Stimulated activated CD8-positive, alpha-beta memory T cell treated with anti-CD3 and anti-CD28 coated beads, Interleukin-7, amount 100 ng/mL, for 48 hours (primary cell): ENCODE measurements around the gene SUN3.

Source experiments
- DNase-seq, 2 donors: peaks; one replicate each; pipeline ENCODE4 v3.0.0-alpha.2; 2020; ENCODE audit warnings: low read depth in 1 of 2; ENCODE audit errors: extremely low read depth in 1 of 2

The SUN3 gene, protein sequence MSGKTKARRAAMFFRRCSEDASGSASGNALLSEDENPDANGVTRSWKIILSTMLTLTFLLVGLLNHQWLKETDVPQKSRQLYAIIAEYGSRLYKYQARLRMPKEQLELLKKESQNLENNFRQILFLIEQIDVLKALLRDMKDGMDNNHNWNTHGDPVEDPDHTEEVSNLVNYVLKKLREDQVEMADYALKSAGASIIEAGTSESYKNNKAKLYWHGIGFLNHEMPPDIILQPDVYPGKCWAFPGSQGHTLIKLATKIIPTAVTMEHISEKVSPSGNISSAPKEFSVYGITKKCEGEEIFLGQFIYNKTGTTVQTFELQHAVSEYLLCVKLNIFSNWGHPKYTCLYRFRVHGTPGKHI

DNA sequence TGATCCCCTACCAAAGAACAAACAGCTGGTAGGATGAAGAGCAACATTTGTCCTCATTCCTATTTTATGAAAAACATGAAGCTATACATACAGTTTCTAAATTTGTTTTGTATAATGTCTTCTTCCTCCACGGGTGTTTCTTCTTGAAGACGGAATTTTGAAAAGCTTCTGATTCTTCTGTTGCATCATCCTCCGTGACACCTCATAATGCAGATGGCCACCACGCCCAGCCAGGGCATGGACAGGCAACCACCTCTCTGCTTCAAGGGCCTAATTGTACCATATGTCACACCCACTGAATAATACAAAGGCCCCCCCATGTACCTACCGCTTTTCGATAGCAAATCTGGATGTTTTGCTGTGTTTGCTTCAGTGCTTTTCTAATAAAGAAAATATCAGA, at the start of gene SUN3:
SUN3 (minus strand) TSS at position 170 of the 400 bp plus-strand sequence; CDS start at position 1, 169 bp downstream.
- no peak for DNase-seq

DNA sequence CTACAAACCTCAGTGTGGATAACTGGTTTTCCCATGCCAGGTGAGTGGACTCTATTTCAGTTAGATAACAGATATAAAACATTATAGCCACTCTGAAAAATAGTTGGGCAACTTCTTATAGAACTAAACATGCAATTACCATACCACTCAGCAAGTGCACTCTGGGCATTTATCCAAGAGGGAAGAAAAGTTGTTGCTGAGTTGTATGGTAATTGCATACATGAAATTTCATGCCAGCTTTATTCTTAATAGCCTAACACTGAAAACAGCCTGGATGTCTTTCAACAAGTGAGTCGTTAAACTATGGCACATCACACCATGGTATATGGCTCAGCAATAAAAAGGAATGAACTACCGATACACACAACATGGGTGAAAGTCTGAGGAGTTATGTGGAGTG, 49.6 kb upstream of the SUN3 start:
- DNase-seq = no peak

DNA sequence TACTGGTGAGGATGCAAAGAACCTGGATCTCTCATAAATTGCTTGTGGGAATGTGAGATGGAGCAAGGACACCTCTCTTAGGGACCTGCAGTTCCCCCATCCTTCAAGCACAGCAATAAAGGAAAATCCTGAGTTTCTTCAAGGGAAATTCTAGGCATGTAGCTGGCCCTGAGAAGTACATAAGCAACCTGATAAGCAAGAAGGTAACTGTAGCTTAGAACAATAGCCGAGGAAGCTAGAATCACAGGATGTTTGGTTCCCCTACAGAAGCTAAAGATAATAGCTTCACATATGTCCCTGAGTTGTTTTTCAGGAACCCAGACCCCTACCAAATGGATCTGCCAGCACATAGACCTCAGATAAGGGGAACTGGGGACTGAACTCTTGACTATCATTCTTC, 48.5 kb upstream of the SUN3 start:
- no peak for DNase-seq

DNA sequence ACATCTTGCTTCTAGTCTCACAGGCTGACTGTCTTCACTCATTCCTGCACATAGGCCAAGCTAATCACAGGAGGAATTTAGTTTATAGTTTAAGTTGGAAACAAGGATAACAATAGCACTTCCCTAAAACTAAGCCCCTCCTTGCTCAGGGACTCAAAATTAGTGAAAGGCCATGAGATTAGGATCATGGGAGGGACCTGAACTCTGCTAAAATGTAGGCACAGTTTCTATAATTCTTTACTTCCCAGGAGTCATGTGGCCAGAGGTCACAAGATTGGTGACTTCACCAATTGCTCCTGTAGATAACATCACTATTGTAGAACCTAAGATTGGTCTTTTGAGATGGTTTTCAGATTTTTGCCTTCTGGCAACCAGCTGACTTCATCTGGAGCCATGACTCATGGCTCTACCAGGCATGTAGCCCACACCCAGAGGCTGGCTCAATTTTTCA, 45.3 kb upstream of the SUN3 start:
- no peak for DNase-seq

DNA sequence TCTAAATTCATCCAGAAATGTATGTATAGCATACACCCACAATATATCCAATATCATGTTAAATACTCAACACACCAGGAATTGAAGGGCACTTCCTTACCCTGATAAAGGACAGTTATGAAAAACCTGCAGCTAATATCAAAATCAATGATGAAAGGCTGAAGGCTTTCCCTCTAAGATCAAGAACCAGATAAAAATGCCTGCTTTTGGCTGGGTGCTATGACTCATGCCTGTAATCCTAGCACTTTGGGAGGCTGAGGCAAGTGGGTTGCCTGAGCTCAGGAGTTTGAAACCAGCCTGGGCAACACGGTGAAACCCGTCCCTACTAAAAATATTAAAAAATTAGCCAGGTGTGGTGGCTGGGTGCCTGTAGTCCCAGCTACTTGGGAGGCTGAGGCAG, 38.6 kb upstream of the SUN3 start:
- DNase-seq = no peak

DNA sequence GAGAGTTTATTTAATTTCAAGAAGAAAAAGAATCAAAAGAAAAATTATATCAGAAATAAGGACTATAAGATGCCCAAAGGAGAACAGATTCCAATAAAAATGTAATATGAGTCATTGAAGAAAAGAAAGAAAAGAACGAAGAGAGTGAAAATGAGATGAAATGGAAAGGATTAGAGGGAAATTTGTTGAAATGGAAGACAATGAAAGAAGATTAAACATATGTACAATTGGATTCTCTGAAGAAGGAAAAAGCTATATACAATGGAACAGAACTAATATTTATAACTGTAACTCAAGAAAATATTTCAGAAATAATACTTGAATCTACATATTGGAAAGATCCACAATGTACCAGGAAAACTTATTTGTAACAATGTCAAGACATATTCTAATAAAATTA, 35.1 kb upstream of the SUN3 start:
- DNase-seq = no peak

DNA sequence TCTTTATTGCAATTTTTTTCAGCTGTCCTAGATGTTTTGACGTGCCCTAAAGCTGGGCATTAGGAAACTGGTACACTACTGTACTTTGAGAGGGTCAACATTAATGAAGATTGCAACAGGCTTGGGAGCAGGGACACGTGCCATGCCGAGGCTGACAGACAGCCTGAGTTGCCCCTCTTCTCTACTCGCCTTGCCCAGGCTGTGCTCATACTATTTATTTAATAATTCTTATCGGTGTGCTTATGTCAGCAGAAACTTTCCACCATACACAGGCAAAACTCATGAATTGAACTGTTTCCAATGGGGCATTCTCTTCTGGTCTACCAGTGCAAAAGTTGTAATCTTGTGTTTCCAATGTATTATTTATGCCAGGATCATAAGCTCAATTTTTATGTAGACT, 30.8 kb upstream of the SUN3 start:
- no peak for DNase-seq

DNA sequence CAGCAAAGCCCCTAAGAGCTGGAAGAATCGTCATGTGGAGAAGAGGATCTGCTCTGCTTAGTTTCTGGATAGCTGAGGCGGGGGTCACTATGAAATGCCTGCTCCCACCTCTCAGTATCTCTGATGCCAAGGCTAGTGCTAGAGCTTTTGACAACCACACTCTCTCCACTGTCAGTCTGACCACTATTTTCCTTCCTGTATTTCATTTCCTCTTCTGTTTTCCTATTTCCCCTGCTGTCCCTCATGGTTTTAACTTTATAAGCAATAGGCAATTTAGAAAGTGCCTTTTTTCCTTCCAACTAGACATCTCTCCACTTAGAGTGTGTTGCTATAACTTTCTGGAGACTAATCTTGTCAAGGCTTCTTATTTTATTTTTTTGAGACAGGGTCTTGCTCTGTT, 30.1 kb upstream of the SUN3 start:
- no peak for DNase-seq

DNA sequence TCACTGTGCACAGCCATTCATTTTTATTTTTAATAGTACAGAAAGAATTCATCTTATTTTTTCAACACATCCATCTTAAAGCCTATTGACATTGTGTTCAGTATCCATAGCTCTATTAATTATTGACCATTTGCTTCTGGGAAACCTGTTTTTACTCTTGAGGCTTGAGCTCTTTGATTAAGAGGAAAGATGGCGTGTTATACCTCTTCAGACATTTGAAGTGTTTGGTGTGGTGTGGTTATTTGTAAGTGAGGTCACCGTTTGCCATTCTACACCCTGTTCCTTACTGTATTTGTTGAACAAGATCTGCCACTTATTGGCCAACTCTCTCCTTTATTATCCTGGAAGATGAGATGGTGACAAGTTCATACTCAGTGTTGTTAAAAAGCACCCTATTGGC, 24.8 kb upstream of the SUN3 start:
- no peak for DNase-seq

DNA sequence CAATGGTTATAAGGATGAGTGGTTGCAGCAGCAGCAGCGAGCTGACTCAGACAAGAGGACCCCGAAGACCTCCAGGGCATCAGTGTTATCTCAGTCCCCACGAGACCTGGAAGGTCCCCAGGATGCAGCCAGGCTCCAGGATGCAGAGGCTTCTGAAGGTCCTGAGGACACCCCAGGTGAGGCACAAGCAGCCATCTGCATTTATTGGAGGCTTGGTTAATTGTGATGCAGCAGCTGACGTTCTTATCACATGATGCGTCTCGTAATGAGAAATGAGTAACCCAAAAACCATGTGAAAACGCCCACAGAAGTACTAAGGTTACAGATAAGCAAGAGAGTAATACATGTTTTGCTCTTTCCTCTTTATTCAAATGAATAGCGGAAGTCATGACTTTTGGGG, 23.8 kb upstream of the SUN3 start:
- DNase-seq = no peak

DNA sequence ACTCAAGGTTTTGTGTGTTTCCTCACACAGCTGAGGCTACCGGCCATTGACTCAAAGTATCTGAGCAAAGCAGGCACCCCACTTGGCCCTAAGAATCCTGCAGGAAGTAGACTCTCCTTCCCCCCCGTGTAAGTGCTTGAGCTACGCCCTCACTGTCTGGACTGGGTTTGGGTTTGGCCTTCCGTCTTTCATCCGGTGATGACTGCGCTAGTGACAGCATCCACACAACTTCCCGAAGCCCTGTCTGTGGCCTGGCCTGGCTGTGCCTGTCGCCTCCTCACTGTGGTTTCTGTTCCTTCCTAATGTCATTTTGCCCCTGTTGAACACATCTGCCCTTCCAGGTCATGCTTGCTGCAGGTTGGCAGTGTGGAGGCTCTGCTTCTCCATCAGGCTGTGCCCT, 20.9 kb upstream of the SUN3 start:
- no peak for DNase-seq

DNA sequence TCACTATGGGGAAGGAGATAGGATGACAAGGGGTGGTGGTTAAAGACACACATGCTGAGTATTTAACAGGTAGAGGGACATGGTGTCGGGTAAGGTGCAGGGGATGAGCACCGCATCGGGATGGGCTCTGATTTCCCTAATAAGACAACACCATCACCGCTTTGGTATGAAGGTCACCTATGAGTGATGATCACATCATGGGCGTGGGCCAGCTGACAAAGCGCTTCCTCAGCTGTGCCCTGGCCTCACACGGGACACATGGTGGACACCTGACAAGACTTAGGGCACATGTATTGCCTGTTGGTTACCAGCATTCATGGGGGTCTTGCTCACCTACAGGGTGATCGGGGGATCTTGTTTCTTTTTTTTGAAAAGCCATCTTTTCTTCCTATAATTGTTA, 19.2 kb upstream of the SUN3 start:
- no peak for DNase-seq

DNA sequence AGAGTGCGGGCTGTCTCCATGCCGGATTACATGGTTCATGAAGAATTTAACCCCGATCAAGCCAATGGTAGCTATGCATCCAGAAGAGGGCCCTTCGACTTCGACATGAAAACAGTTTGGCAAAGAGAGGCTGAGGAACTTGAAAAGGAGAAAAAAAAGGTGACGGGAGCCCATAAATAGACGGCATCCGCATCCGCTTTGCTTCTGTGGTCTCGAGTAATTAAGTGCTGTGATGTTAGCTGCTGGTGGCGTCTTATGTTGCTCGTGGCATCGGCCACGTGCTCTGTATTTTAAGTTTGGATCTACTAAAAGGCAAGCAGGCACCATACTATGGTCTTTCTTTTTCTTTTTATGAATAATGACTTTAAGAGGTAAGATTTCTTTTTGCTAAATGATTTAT, 17.6 kb upstream of the SUN3 start:
- DNase-seq = no peak

DNA sequence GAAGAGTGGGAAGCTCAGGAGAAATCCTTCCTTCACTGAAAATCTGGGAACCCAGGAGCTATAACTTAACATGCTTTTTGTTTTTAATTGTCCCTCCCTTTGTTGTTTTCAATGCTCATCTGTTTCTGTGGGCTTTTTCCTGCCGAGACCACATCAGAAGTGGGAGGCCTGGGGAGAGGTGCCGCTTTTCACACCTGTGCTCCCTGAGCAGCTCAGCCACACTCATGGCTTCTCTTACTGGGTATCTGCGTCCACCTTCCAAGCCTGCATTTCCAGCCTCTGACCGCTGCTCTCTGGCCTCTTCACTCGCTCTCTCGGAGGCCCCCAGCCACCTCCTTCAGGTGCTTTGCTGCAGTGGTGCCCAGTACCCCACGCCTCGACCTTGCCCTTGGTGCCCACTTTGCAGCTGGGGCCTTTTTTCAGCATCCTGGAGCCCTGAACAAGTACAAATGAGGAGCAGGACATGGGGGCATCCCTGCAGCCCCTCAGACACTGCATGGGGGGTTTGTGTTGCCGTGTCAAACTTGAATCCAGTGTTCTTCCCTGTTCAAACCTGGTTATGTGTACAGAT, 16.4 kb upstream of the SUN3 start:
- no peak for DNase-seq

DNA sequence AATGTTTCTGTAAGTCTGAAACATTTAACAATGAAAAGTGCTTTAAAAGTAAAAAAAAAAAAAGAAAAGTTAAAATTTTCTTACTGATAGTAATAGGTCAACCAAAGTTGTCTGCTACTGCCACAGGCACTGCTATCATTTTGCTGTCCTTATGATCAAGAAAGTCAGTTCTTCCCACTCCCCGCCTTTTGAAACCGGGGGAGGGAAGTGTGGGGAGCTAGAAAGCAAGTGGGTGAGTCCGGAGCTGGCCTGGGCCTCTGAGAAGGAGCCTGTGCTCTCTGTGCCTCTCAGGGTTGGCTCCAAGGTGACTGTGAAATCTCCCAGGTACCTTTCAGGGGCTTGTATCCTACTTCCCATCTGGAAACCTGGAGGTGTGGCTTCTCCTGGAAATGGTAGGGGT, 13.7 kb upstream of the SUN3 start:
- DNase-seq = no peak

DNA sequence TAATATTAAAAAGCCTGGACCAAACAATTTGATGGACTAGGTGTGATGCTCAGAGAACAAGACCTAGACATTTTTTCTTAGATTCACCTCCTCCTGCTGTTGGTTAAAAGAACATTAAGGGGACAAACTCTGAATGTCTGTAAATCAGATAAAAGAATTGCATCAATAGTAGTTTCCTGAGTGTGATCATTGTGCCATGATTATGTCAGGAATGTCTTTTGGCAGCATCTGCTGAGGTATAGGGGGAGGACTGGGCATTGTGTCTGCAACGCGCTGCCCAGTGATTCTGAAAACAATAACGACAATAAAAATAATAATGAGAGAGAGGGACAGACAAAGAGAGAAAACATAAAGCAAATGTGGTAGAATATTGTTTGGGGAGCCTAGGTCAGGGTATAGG, 13.3 kb upstream of the SUN3 start:
- DNase-seq = no peak

DNA sequence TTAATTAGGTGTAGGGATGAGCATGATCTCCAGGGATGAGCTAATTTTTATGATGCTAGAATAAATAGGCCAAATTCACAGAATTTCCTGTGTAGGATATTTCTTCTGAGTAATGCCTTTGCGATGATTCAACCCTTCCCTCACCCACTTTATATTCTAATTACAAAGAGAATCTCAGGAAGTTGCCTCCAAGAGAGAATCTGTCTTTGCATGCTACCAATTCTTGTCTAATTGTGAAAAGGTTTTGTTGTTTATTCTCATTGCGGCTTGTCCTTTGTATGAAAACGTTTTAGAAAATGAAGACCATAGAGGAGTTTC, 12.7 kb upstream of the SUN3 start:
- DNase-seq = no peak

DNA sequence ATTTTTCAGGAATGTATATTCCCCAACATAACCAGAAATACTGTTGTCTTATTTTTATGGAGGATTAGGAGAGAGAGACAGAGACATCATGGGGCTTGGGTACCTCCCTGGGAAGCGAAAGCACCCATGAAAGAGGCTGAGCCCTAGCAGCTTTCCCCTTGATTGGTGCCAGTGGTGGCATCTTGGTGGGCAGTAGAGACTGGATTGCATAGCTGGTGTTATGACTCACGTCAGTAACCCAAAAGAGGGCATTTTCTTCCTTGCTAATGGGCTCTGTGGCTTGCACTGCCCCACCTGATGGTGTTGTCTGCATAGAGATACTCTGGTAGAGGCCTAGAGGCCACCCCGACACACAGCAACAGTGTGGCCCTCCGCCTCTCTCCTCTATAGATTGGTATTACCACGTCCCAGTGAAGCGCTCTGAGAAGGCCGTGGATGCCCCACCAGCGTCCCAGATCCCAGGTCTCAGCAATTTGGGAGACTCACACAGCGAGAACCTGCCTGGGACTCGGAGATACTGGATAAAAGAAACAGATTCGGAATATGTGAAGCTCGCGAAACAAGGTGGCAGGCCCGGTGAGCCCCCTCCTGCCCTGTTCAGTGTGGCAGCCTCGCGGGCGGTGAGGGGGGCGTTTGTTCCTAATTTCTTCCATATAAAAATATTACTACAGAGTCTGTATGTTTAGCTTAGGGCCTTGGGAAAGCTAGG, 12.2 kb upstream of the SUN3 start:
- no peak for DNase-seq

DNA sequence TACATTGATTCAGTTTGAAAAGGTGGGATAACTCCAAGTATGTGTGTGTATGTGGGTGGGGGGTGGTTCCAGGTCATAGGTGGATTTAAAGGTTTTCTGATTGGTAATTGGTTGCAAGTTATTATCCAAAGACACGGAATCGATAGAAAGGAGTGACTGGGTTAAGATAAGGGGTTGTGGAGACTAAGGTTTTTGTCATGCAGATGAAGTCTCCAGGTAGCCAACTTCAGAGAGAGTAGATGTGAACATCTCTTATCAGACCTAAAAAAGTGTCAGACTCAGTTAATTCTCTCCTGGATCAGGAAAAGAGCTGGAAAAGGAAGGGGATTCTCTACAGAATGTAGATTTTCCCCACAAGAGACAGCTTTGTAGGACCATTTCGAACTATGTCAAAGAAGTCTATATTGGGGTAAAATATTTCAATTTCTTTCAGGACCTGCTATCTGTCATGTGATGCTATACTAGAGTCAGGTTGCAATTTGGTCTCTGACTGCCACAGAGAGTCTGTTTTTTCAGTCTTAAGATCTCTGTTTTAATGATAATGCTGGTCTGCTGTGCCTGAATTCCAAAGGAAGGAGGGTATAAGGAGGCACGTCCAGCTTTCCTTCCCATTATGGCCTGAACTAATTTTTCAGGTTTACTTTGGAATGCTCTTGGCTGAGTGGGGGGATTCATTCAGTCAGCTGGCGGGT, 10.1 kb upstream of the SUN3 start:
- DNase-seq = no peak

DNA sequence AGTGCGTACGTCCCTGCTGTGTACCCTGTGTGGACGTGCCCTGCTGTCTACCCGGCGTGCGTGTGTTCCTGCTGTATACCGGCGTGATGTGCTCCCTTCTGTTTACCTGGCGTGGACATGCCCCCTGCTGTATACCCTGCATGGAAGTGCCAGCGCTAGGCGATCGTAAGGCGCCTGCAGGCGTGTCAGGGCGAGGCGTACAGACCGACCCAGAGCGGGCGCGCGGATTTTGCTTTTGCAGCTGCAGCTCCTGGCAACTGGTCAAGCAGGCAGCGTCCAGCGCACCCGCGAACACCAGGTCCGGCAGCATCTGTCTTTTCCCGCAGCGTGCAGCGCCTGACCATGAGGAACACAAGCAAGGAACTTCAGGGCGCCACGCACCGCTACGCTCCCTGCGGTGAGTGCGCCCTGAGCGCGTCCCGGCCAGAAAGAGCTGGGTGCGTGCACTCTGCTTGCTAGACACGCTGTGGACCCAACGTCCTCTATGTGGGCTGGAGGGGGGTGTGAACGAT, 7.1 kb upstream of the SUN3 start:
- DNase-seq = no peak

DNA sequence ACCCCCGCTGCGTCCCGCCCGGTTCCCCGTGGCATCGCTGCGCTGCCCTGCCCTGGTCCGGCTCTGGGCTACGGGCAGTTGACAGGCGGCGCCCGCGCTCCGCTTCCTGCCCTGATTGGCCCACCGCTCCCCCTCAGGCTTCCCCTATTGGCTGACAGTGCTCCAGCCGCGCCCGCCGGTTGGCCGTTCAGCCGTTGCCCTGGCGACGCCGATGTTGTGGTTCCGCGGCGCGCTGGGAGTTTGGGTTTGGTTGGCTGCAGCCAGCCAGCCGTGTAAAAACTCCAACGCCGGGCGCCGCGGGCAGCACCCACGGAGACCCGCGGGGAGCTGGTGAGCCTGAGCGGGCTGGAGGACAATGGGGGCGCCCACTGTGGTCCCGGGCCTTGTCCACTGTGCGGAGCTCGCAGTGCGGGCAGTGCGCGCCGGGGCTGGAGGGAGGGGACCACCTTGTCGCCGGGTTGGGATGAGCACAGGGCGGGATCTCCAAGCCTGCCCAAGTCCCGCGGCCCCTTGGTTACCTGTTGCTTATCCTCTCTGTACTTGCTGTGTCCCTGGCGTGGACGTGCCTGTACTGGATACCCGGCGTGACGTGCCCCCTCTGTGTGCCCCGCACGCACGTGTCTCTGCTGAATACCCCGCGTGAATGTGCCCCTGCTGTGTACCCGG, 6.5 kb upstream of the SUN3 start, which contains the start of gene C7orf57:
C7orf57 (plus strand) TSS at position 243 of the 666 bp plus-strand sequence. CDS start 766 bp downstream, outside the sequence.
- DNase-seq = peak; percentile 66 to 80
